Mesenteric fat pad (tissue), 1 donor: Measurements from ENCODE around the gene PIP4K2B. TPM values are rescaled to one million over a fixed set of nuclear protein-coding genes. Genes with fewer than 3 reads are reported as not detected.
A peak's percentile ranks its signal among the peaks of the same experiment; 100 is the strongest.
"Not testable (repeated sequence)": the region's sequence is repeated elsewhere in the genome, so short reads cannot be mapped to it uniquely, and the experiment has no call there.

Source experiments
- DNase-seq: peaks from one replicate; pipeline ENCODE4 v3.0.0-alpha.2; 2020; ENCODE audit warnings: low spot score
- long read RNA-seq: library from polyadenylated mRNA; unstranded; transcript quantifications from one replicate; pipeline ENCODE4 v2.0.0, GENCODE V29; 2020
- total RNA-seq: library from RNA; stranded (reverse); fragmentation: NEBNext Ultra II Directional; extraction: Animal tissue kit (Norgen Biotek cat#: 25700); gene quantifications from one replicate; pipeline ENCODE4 v1.2.1, GENCODE V29; 2021
- donor health status: DM: yes; HTN: yes; CAD: no.

Gene PIP4K2B
- total RNA-seq = 41.6 TPM
- long read RNA-seq, full-length matches to known transcripts = 2 of 32 reads
- long read RNA-seq, partial matches to known transcripts = 0 of 32 reads
- long read RNA-seq, other reads (novel, unspliced or antisense) = 30 of 32 reads

DNA sequence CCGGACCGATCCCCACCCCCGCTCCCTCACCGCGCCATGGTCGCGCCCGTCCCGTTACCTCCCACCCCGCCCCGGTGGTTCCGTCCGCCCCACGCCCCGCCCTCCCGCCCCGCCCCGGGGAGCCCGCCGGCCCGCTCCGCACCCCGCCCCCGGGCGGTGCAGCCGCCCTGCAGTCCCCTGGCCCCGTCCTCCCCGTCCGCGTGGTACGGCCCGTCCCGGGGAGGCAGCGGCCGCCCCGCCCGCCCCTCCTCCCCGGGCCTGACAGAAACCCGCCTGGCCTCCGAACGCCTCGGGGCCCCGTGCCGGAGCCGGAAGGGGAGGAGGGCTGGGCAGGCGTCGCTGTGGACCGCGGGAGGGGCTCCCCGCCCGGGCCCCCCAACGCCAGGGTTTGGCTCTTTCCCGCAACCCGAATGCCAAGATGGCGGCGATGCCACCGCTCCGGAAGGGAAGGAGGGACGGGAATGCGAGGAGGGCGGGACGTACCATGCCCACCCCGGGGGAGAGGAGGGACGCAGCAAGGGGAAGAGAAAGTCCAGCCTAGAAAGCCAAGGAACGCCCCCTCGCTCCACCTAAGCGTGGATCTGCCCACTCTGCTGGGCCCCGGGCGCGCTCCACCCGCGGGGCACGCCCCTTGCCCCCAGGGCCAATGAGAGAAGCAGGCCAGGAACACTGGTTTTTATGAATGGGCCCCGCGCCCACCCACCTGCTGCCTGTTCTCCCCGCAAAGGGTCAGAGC lies at the start of gene PIP4K2B:
TSS of gene PIP4K2B (minus strand) at position 56 of the 736 bp plus-strand sequence. CDS start 132 bp downstream, outside the sequence.
- DNase-seq = peak; percentile 96

DNA sequence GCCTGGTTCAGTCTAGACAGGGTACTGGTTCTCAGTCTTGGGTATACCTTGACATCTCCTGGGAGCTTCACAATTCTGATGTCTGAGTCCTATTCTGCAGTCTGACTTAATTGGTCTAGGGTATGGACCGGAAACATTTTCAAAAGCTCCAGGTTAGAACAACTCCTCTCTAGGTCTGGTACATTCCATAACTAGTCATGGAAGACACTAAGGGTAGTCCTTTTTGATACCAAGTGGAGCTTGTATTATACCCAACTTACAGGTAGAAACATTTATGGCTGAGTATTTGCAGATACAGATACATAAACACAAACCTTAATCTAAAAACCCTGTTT lies 49.2 kb upstream of the PIP4K2B start:
- no peak for DNase-seq

DNA sequence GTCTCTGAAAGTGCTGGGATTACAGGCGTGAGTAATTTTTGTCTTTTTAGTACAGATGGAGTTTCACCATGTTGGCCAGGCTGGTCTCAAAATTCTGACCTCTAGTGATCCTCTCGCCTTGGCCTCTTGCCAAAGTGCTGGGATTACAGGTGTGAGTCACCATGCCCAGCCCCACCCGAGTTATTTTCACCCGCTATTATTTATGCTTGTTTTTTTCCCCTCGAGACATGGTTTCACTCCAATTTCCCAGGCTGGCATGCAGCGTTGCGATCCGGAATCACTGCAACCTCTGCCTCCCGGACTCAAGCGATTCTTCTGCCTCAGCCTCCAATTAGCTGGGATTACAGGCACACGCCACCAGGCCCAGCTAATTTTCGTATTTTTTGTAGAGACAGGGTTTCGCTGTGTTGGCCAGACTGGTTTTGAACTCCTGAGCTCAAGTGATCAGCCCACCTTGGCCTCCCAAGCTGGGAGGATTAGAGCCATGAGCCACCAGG lies 45.0 kb upstream of the PIP4K2B start:
- DNase-seq = no peak

DNA sequence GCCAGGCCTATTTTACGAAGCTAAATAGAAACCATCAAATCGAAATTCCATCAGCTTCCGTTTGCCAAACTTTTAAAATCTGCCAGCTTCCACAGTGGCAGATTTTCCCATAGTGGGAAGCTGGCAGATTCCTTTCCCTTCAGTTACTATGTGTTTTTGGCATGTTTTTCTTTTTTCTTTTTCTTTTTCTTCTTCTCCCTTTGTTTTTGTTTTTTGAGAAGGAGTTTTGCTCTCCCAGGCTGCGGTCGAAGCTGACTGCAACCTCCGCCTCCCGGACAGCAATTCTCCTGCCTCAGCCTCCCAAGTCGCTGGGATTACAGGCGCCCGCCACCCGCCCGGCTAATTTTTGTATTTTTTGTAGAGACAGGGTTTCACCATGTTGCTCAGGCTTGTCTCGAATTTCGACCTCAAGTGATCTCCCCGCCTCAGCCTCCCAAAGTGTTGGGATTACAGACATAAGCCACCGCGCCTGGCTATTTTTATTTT lies 26.4 kb upstream of the PIP4K2B start:
- DNase-seq = no peak

DNA sequence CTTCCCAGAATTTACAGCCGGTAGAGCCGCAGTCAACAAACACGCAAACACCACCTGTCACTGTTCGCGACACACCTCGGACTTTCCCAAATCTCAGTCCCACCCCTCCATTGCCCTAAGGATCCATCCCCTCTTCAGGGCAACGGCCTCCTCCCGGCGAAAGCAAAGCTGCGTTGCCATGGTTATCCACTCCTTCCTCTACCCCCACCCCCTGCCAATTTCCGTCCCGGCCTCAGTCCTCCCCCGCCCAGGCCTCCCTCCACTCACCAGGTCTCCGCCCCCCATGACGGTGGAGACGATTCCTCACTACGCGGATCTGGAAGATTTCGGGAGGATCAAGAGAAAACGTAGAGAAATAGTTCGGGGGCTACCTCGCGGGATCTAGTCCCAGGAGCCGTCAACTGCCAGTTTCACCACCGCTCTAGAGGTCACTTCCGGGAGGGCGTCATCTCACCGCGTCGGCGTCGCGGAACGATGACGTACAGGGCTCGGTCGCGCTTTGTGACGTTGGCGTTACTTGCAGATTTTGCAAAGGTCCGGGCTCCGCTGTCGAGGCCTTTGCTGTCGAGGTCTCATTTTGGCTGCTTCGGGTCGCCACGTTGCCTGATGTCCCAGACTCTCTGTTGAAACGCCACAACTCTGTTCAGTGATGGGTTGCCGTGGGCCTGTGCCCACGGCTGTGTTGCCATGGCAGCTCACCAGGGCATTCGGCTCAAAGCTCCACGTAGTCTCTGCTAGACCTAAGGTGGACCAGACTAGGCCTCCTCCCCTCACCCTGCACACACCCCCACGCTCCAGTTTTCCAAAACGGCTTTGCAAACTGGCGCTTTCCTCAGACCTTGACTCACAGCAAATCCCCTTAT lies 25.8 kb upstream of the PIP4K2B start, which contains the start of gene CWC25:
TSS of gene CWC25 (minus strand) at position 423 of the 863 bp plus-strand sequence. CDS start at position 285, 138 bp downstream.
- peak; percentile 99 for DNase-seq

DNA sequence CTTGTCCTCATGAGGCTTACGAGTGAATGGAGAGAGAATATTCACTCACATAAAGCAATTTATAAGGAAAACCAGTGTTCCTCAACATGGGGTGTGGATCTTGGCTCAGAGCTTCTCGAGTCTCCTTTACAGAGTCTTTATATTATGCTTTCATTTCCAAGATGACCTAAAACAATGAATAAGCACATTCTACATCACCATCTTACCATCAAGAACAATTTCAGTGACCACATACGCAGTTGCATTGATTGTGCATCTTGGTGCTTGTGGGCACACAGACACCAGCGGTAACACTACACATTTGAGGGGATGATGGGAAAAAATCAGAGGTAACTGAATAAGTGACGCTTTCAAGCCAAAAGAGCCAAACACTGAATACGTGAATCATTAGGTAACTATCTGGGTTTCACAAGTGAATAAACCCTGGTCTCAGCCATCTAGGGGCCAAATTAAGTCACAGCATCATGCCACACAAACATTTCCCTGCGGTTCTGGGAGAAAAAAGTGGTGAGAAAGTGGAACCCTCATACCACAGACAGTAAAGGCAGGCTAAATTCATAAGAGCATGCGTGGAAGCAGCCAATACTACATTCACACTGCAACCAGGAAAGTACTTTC lies 16.3 kb upstream of the PIP4K2B start:
- no peak for DNase-seq

DNA sequence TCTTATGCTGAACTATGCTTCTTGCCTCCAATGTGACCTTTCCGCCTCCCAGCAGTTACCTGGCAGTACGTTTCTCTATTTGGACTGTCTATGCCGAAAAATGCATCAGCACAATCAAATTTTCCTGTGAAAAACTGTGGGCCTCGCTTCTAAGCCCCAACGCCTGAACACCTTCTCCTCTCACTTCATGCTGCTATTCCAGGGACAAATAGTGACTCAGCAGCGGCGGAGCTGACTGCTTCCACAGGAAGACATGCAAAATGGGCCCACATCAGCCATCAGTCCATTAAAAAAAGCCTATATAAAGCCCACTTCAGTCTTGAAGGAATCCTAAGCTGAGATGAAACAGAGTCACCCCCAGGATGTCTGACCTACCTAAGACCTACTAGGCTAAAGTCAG lies 10.5 kb upstream of the PIP4K2B start:
- no peak for DNase-seq

DNA sequence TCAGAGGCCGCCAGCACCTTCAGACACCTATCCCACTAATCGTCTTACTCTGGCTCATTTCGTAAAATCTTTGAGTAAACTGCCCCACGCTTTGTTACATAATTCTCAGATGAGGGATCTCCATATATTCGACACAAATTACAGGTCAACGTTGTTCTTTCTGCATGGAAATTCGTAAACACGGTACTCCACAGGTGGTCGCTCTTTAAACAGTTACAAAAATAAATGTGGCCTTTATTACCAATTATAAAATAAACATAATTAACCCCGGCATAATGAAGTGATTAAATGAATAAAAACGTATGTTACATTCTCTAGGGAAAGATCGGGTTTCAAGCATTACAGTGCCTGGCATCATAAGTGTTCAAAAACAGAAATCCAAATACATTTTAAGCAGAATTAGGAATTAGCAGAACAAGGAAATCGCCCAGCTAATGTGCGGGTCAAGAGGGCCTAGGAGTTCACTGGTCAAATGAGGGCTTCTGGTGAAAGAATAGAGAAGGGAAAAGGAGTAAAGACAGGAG lies 943 bp upstream of the PIP4K2B start:
- DNase-seq = no peak

DNA sequence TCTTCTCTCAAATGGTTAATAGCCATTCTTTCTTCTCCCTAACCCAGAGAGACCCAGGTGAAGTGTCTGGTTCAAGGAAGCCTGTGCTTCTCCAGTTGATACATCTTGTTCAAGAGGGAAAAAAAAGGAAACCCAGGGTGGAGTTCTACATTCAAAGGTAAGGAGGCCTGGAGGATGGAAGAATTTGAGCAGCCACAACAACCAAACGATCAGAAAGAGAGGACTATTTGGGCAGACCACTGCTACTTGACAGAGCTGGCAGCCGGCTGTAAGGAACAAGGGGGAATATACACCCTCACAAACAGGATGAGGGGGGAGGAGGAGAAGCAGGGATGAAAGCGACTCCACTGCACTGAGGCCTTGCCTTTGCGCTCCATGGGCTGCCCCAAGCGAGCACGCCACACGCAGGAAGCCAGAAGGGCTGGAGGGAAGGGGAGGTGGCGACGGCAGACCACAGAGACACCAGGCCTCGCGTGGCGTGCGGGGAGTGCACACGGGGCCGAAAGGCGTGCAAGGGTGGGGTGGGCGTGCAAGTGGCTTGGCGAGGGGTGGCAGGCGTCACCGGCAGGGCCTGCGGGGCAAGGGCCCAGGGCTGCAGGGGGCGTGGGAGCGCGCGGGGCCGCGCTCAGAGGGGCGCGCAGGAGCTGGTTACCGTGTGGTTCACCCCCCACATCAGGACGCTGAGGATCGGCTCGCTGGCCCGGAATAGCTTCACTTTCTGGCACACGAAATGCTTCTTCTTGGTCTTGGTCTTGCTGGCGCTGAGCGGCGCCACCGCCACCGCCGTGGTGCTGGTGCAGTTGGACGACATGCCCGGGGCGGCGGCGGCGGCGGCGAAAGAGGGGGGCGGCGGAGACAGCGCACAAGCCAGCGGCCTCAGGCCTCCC lies 499 bp downstream of the PIP4K2B start:
- peak; percentile 90 for DNase-seq

DNA sequence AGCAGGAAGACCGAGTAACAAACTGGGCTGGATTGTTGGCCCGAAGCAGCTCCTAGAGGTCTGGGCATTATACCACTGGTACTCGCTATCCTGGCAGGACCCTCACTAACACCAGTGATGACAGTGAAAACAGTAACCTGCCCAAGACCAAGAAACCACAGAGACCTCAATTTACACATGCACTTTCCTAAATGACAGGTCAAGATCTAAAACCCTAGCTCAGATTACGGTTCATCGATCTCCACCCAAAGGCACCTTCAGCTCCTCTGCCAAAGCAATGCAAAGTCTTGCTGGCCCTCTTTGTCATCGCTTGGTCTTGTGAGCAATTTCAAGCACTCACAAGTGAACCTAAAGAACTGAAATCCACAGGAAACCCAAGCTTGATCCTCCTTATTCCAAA lies 1.5 kb downstream of the PIP4K2B start:
- no peak for DNase-seq

DNA sequence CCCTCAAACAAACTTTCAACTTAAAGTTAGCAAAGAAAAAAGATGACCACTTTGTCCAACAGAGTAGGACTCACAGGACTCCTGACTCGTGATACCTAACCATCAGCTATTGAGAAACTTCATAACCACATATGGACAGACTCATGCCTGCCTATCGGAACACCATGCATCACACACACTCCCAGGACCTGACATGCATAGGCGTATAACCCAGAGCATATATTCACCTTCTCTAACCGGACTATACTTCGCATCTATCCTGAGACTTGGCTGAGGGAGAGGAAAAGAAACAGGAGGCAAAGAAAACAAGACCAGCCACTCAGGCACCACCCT lies 2.2 kb downstream of the PIP4K2B start:
- no peak for DNase-seq

DNA sequence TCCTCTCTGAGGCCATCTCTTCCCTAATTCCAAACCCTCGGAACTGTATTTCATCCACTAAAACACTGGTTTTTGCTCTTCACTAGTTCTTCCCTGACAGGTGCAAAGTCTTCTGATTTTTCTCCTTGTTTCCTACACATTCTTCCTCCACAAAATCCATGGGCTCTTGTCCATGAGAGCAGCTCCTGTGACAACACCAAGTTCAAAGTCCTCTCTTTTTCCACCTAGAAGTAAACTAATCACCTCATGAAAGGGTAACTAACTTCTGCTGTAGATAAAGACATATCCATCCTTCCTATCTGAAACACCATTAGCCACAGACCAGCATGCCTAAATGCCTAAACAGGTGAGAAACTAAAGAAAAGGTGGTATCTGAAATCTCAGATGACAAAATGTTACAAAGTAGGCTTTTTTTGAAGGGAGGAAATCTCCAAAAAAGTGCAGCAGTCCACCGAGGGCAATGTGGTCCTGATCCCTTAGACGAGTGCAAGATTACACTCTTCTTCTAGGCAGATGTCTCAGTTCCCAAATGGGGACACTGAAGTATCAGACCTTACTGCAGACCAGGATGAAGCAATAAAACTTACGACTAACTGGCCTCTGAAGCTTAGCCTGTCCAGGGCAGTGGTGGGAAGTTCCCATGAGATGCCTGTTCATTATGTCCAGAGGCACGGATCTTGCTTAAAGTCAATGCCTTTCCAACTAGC lies 2.8 kb downstream of the PIP4K2B start:
- DNase-seq = no peak

DNA sequence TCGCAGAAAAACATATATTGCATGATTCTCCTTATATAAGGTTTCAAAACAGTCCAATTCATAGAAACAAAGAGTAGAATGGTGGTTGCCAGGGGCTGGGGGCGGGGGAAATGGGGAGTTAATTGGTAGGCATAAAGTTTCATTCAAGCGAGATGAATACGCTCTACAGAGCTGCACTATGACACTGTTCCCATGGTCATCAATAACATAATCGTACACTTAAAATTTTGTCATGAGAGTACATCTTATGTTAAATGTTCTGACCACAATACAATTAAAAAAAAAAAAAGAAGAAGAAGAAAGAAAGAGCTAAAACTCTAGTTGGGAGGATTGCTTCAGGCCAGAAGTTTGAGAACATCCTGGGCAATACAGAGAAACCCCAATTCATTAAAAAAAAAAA lies 5.1 kb downstream of the PIP4K2B start:
- DNase-seq = no peak

DNA sequence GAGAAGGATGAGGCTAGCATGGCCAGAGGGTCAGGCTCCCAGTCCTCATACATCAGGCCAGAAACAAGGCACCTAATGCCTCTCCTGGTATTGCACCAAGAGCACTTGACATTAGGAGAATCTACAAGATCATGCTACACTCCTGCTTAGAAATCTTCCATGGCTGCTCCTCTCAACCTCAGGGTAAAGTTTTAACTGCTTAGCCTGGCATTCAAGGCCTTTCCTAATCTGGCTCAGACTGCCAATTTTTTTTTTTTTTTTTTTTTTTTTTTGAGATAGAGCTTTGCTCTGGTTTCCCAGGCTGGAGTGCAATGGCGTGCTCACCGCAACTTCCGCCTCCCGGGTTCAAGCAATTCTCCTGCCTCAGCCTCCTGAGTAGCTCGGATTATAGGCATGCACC lies 8.2 kb downstream of the PIP4K2B start:
- no peak for DNase-seq

DNA sequence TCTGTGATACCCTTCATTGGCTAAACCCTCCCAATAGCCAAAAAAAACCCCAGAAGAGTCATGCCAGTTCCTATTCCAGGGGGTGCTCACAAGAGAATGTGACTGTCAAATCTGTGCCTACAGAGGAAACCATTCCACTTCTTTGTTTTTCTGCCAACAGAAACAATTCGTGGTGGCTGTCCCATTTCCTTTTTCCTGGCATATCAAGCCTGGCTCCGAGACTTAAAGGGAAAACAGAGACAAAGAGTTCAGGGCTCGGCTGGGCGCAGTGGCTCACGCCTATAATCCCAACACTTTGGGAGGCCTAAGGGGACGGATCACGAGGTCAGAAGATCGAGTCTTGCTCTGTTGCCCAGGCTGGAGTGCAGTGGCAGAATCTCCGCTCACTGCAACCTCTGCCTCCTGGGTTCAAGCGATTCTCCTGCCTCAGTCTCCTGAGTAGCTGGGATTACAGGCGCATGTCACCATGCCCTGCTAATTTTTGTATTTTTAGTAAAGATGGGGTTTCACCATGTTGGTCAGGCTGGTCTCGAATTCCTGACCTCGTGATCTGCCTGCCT lies 9.1 kb downstream of the PIP4K2B start:
- DNase-seq = not testable (repeated sequence)

DNA sequence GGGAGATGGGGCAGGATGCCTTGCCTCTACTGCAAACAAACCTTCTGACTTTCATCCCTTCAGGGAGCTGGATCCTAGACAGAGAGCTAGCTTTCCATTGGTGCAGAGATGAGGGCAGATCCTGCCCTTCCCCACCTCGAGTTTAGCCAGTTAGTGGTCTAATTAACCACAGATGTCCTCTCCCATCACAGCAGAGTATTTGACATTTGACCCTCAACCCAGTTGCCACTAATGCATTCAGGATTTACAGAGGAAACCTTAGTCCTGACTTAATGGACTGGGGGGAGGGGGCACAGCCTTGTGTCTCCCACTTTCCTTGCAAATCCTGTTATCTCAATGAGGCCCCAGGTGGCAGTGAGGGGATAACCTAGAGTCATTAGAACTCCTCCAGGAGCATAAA lies 10.2 kb downstream of the PIP4K2B start:
- DNase-seq = no peak

DNA sequence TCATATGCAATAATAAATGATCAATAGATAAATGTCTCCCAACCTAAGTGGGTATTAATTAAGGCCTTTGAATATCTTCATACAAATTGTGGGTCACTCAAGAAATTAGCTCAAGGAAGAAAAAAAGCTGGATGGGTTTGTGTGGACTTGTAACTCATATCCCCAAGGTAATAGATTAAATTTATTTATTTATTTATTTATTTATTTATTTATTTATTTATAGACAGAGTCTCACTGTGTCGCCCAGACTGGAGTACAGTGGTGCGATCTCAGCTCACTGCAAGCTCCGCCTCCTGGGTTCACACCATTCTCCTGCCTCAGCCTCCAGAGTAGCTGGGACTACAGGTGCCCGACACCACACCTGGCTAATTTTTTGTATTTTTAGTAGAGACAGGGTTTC lies 11.4 kb downstream of the PIP4K2B start:
- DNase-seq = not testable (repeated sequence)

DNA sequence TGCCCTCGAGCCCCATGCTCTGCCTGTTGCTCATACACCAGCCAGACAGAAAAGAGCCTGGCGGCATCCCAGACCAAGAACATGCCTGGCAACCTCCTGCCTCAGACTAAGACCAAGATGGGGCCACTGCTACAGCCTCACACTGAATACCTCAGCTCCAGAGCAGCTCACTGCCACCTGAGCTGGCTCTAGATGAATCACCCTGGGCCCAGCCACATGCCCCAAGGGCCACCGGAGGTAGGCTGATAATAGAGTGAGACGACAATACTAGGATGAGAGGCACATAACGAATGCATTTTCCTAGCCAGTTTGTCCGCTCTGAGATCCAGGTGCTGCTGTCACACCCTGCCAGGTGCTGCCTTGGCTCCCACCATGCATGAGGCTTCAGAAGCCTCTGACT lies 13.0 kb downstream of the PIP4K2B start:
- DNase-seq = no peak

DNA sequence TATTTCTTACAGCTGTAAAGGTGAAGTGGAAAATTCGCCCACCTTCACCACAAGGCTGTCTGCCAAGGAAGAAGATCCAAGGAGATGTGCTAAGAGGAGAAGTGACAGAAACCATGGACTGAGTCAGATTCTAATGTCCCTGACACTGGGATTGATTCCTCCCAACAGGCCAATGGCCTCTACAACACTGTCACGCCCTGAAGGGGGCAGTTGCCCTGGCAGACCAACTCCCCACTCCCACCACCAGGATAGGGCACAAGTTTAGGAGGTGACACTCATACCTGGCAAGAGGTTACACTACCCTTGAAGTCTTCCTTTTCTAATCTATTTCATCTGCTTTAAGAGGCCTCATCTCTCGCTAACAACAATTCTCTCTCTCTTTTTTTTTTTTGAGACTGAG lies 16.1 kb downstream of the PIP4K2B start:
- no peak for DNase-seq
